Measurements from ENCODE around the gene DOK7. TPM values are rescaled to one million over a fixed set of nuclear protein-coding genes. Genes with fewer than 3 reads are reported as not detected.

Gene DOK7
- polyA plus RNA-seq, 1 donor (not counting 4 experiments of a cell fraction or from before 2014, with no cell fraction given): 0.13 TPM

- no peak overlapping the region for H2AFZ ChIP-seq (ENCODE audit: control insufficient read depth, low read length)
- H3K4me3 ChIP-seq (ENCODE audit: control insufficient read depth in 2 of 3, extremely low read depth in 1 of 3, insufficient read depth in 2 of 3, low read depth in 1 of 3, low read length in 3 of 3): no peak overlapping the region
- TF ChIP-seq CTCF (optimal IDR thresholded peaks at IDR 0.05 in 1 of 3, IDR thresholded peaks at IDR 0.05 in 1 of 3, conservative IDR thresholded peaks at IDR 0.05 in 1 of 3; ENCODE audit: extremely low read depth in 1 of 3, insufficient read depth in 2 of 3, low read length in 3 of 3): no peak
- TF ChIP-seq EZH2 (IDR thresholded peaks at IDR 0.05; ENCODE audit: low read length): no peak
- H3K4me1 ChIP-seq (ENCODE audit: control insufficient read depth, extremely low read depth, insufficient read depth, low read length): no peaks in the 10 kb centered on the region
- FAIRE-seq (no peak), DNase-seq (ENCODE audit: low read depth, low spot score) (no peak)
- dilution Hi-C loops (cut with MboI; ENCODE audit: extremely low pct_ligation_motif_present, low sequenced_read_pairs): no loop called here
- peaks cover 28 to 34% of the 10 kb centered on the region in 2 experiments for H3K36me3 ChIP-seq (ENCODE audit: control insufficient read depth in 2 of 2, extremely low read depth in 1 of 2, insufficient read depth in 2 of 2, low read length in 2 of 2)
- H3K79me2 ChIP-seq (ENCODE audit: control insufficient read depth, insufficient read depth, low read length): no peaks in the 10 kb centered on the region
- H3K9ac ChIP-seq (ENCODE audit: control insufficient read depth, extremely low read depth, insufficient read depth, low read length): no peak overlapping the region
- H3K27ac ChIP-seq (ENCODE audit: control insufficient read depth, insufficient read depth, low read length): no peak overlapping the region
- no peaks in the 10 kb centered on the region for H3K9me1 ChIP-seq (ENCODE audit: control insufficient read depth, extremely low read depth, insufficient read depth, low read length)
- H4K20me1 ChIP-seq (ENCODE audit: control insufficient read depth, extremely low read depth, insufficient read depth, low read length): no peaks in the 10 kb centered on the region
- H3K4me2 ChIP-seq (ENCODE audit: control insufficient read depth, extremely low read depth, insufficient read depth, low read depth, low read length): no peak overlapping the region
- H3K27me3 ChIP-seq (ENCODE audit: control insufficient read depth, extremely low read depth, insufficient read depth, low read length): no peaks in the 10 kb centered on the region
- no peaks in the 10 kb centered on the region for H3K9me3 ChIP-seq (ENCODE audit: control insufficient read depth, low read depth, low read length)
Observed at GRCh38 chr4:3518511-3518880, 55.4 kb downstream of the DOK7 start.

- no peaks in the 10 kb centered on the region for H4K20me1 ChIP-seq (ENCODE audit: control insufficient read depth, extremely low read depth, insufficient read depth, low read length)
- H3K27me3 ChIP-seq (ENCODE audit: control insufficient read depth, extremely low read depth, insufficient read depth, low read length): no peaks in the 10 kb centered on the region
- peaks cover under 1% of the 10 kb centered on the region for H3K79me2 ChIP-seq (ENCODE audit: control insufficient read depth, insufficient read depth, low read length)
- H3K4me1 ChIP-seq (ENCODE audit: control insufficient read depth, extremely low read depth, insufficient read depth, low read length): no peaks in the 10 kb centered on the region
- H3K4me3 ChIP-seq (ENCODE audit: control insufficient read depth in 2 of 3, extremely low read depth in 1 of 3, insufficient read depth in 2 of 3, low read depth in 1 of 3, low read length in 3 of 3): no peak overlapping the region
- H3K9ac ChIP-seq (ENCODE audit: control insufficient read depth, extremely low read depth, insufficient read depth, low read length): no peak overlapping the region
- TF ChIP-seq CTCF (optimal IDR thresholded peaks at IDR 0.05 in 1 of 3, IDR thresholded peaks at IDR 0.05 in 1 of 3, conservative IDR thresholded peaks at IDR 0.05 in 1 of 3; ENCODE audit: extremely low read depth in 1 of 3, insufficient read depth in 2 of 3, low read length in 3 of 3) (no peak), EZH2 (IDR thresholded peaks at IDR 0.05; ENCODE audit: low read length) (no peak)
- peaks cover 28 to 34% of the 10 kb centered on the region in 2 experiments for H3K36me3 ChIP-seq (ENCODE audit: control insufficient read depth in 2 of 2, extremely low read depth in 1 of 2, insufficient read depth in 2 of 2, low read length in 2 of 2)
- H3K27ac ChIP-seq (ENCODE audit: control insufficient read depth, insufficient read depth, low read length): no peak overlapping the region
- H2AFZ ChIP-seq (ENCODE audit: control insufficient read depth, low read length): no peak overlapping the region
- DNase-seq (ENCODE audit: low read depth, low spot score): no peak
- dilution Hi-C loops (cut with MboI; ENCODE audit: extremely low pct_ligation_motif_present, low sequenced_read_pairs): no loop called here
- no peak overlapping the region for H3K4me2 ChIP-seq (ENCODE audit: control insufficient read depth, extremely low read depth, insufficient read depth, low read depth, low read length)
- no peaks in the 10 kb centered on the region for H3K9me3 ChIP-seq (ENCODE audit: control insufficient read depth, low read depth, low read length)
- no peaks in the 10 kb centered on the region for H3K9me1 ChIP-seq (ENCODE audit: control insufficient read depth, extremely low read depth, insufficient read depth, low read length)
- FAIRE-seq: no peak
Observed at GRCh38 chr4:3518941-3519340, 55.8 kb downstream of the DOK7 start.
